HG03159 (cell line): ENCODE data around the gene CCDC85B.
"Not testable (repeated sequence)": the region's sequence is repeated elsewhere in the genome, so short reads cannot be mapped to it uniquely, and the experiment has no call there.

ENCODE experiments used
- ATAC-seq: cut with Tn5 transposase; IDR thresholded peaks from one replicate; pipeline ENCODE4 v1.9.1; 2021; ENCODE audit warnings: mild to moderate bottlenecking, moderate library complexity; ENCODE audit not compliant: unreplicated experiment

The CCDC85B gene

GRCh38 chr11:65890324-65891218 is at the start of gene CCDC85B:
CCDC85B (plus strand) TSS chr11:65890673; CDS start chr11:65890784, 111 bp downstream.
- peak; percentile 47 for ATAC-seq

- no peak for ATAC-seq
Measured at GRCh38 chr11:65842144-65842543, 48.3 kb upstream of the CCDC85B start.

- ATAC-seq = no peak
Measured at GRCh38 chr11:65843811-65844210, 46.7 kb upstream of the CCDC85B start.

GRCh38 chr11:65844231-65844872 is 46.1 kb upstream of the CCDC85B start:
- no peak for ATAC-seq

- ATAC-seq = no peak
Measured at GRCh38 chr11:65847746-65848145, 42.7 kb upstream of the CCDC85B start.

GRCh38 chr11:65848693-65849092 is 41.8 kb upstream of the CCDC85B start:
- ATAC-seq = not testable (repeated sequence)

- ATAC-seq = no peak
Measured at GRCh38 chr11:65849366-65849765, 41.1 kb upstream of the CCDC85B start.

- ATAC-seq = no peak
Measured at GRCh38 chr11:65849771-65850216, 40.7 kb upstream of the CCDC85B start.

GRCh38 chr11:65850217-65851082 is 40.0 kb upstream of the CCDC85B start:
- ATAC-seq = no peak

- ATAC-seq = no peak
Measured at GRCh38 chr11:65851083-65851579, 39.3 kb upstream of the CCDC85B start.

- no peak for ATAC-seq
Measured at GRCh38 chr11:65851811-65852507, 38.5 kb upstream of the CCDC85B start.

- ATAC-seq = no peak
Measured at GRCh38 chr11:65852508-65853245, 37.8 kb upstream of the CCDC85B start.

GRCh38 chr11:65853246-65853979 is 37.1 kb upstream of the CCDC85B start:
- ATAC-seq = no peak

GRCh38 chr11:65854161-65854592 is 36.3 kb upstream of the CCDC85B start:
- ATAC-seq = no peak

- ATAC-seq = no peak
Measured at GRCh38 chr11:65854852-65855837, 35.3 kb upstream of the CCDC85B start.

- no peak for ATAC-seq
Measured at GRCh38 chr11:65855927-65856363, 34.5 kb upstream of the CCDC85B start.

- peak; percentile 13 for ATAC-seq
Measured at GRCh38 chr11:65856689-65857499, 33.6 kb upstream of the CCDC85B start.
